GM08714 (cell line): Measurements from ENCODE around the gene TMEM89.
A peak's percentile ranks its signal among the peaks of the same experiment; 100 is the strongest.

Experiments
- H3K4me3 ChIP-seq: fragments of 200-500 bp; sonication (Bioruptor generic); 2 replicates; pipeline ENCODE4 v1.5.1; 2014; ENCODE audit warnings: mild to moderate bottlenecking, low read length, inconsistent platforms
- ZNF274 ChIP-seq: IDR thresholded peaks from 2 replicates; pipeline ENCODE4 v1.6.1; 2012; ENCODE audit warnings: mild to moderate bottlenecking, low read depth, low read length

The TMEM89 gene

GRCh38 chr3:48609088-48610005, 12.2 kb downstream of the TMEM89 start, which contains the start of gene UQCRC1:
TSS of gene UQCRC1 (minus strand) at chr3:48609646. CDS start at chr3:48609620, 26 bp downstream.
- H3K4me3 ChIP-seq = peak within 1 kb of the TSS; percentile 68
- TF ChIP-seq ZNF274 = no peak

- no peak overlapping the region for H3K4me3 ChIP-seq
- TF ChIP-seq ZNF274 = no peak
These were observed 14.1 kb downstream of the TMEM89 start for GRCh38 chr3:48607519-48607918.

- TF ChIP-seq ZNF274 = no peak
- H3K4me3 ChIP-seq = no peak overlapping the region
These were observed 20.0 kb downstream of the TMEM89 start for GRCh38 chr3:48601622-48601994.

GRCh38 chr3:48600711-48601621, 20.6 kb downstream of the TMEM89 start:
- no peak for TF ChIP-seq ZNF274
- no peak overlapping the region for H3K4me3 ChIP-seq

GRCh38 chr3:48599509-48600285, 21.9 kb downstream of the TMEM89 start:
- H3K4me3 ChIP-seq = no peak overlapping the region
- TF ChIP-seq ZNF274 = no peak

- no peak overlapping the region for H3K4me3 ChIP-seq
- TF ChIP-seq ZNF274 = no peak
These were observed 22.5 kb downstream of the TMEM89 start for GRCh38 chr3:48599077-48599501.

- TF ChIP-seq ZNF274 = no peak
- no peak overlapping the region for H3K4me3 ChIP-seq
These were observed 23.1 kb downstream of the TMEM89 start for GRCh38 chr3:48598323-48599076.

GRCh38 chr3:48597408-48597800, 24.2 kb downstream of the TMEM89 start:
- no peak for TF ChIP-seq ZNF274
- H3K4me3 ChIP-seq = no peak overlapping the region

- no peak for TF ChIP-seq ZNF274
- no peak overlapping the region for H3K4me3 ChIP-seq
These were observed 24.7 kb downstream of the TMEM89 start for GRCh38 chr3:48596676-48597407.

GRCh38 chr3:48596157-48596556, 25.4 kb downstream of the TMEM89 start:
- no peak for TF ChIP-seq ZNF274
- H3K4me3 ChIP-seq = no peak overlapping the region

- no peak for TF ChIP-seq ZNF274
- no peak overlapping the region for H3K4me3 ChIP-seq
These were observed 25.9 kb downstream of the TMEM89 start for GRCh38 chr3:48595526-48596121.

- no peak within 1 kb of the TSS for H3K4me3 ChIP-seq
- TF ChIP-seq ZNF274 = no peak
These were observed 26.5 kb downstream of the TMEM89 start, which contains the start of gene COL7A1 for GRCh38 chr3:48595075-48595525. TSS of gene COL7A1 (minus strand) at chr3:48595329. CDS start at chr3:48595159, 170 bp downstream.
